Endothelial cell of umbilical vein (primary cell): Measurements from ENCODE around the gene PLPP3. TPM values are rescaled to one million over a fixed set of nuclear protein-coding genes. Genes with fewer than 3 reads are reported as not detected.

Source experiments
- BruUV-seq: library from RNA; stranded (reverse); fragments of 400-500 nt; replicated peaks from 2 replicates; lab custom pipeline; 2021; lab: Mats Ljungman, UMichigan
- CTCF ChIA-PET: fragments of 300-600, 350-600 bp; sonication (Branson Sonifier 250); formaldehyde crosslinking; loops from one replicate; lab custom pipeline; 2021; ENCODE audit warnings: antibody characterized with exemption, inconsistent platforms; lab: Charles Lee
- POLR2A ChIA-PET: fragments of 300-600, 350-600 bp; sonication (Branson Sonifier 250); formaldehyde crosslinking; loops from one replicate; lab custom pipeline; 2021; ENCODE audit warnings: antibody characterized with exemption, inconsistent platforms; lab: Charles Lee
- DNase-seq: peaks from one replicate; pipeline ENCODE4 v3.0.0-alpha.2; 2011; ENCODE audit warnings: low read depth, low spot score
- FAIRE-seq: peaks from 2 replicates; lab custom pipeline; 2011; peaks lifted over from hg19 to GRCh38; lab: Jason Lieb, UNC
- H2AFZ ChIP-seq: 2 replicates; pipeline ENCODE4 v1.6.0; 2012; ENCODE audit warnings: low read depth, low read length, control low read depth, inconsistent platforms
- H3K27ac ChIP-seq: 2 replicates; pipeline ENCODE4 v1.5.1; 2011; ENCODE audit warnings: low read depth, mild to moderate bottlenecking, control low read depth, low read length, moderate library complexity; ENCODE audit not compliant: insufficient read depth
- H3K27me3 ChIP-seq, 2 experiments: 2 replicates each; pipeline versions ENCODE4 v1.6.0 to v1.6.1; 2011; ENCODE audit warnings: low read length in 2 of 2, mixed read lengths in 1 of 2; ENCODE audit not compliant: control insufficient read depth in 2 of 2, insufficient read depth in 2 of 2
- H3K36me3 ChIP-seq, 2 experiments: 2 replicates in 1 of 2; 3 replicates in 1 of 2; pipeline ENCODE4 v1.5.1; 2011; ENCODE audit warnings: low read length in 2 of 2, mild to moderate bottlenecking in 1 of 2, moderate library complexity in 1 of 2; ENCODE audit not compliant: control insufficient read depth in 2 of 2, insufficient read depth in 2 of 2; ENCODE audit errors: extremely low read depth in 1 of 2
- H3K4me1 ChIP-seq: 3 replicates; pipeline ENCODE4 v1.5.1; 2011; ENCODE audit warnings: mild to moderate bottlenecking, low read length; ENCODE audit not compliant: control insufficient read depth, insufficient read depth; ENCODE audit errors: extremely low read depth
- H3K4me2 ChIP-seq: 2 replicates; pipeline ENCODE4 v1.6.1; 2011; ENCODE audit warnings: low read length, control low read depth, mixed read lengths; ENCODE audit not compliant: insufficient read depth
- H3K4me3 ChIP-seq, 3 experiments: fragments of 200-600 bp in 1 of 3; sonication (generic), shearing (Covaris generic) in 1 of 3; replicated peaks in 1 of 3; 2 replicates each; pipeline ENCODE4 v1.5.1; 2011 to 2016; ENCODE audit warnings: control low read depth in 3 of 3, low read length in 3 of 3, mild to moderate bottlenecking in 2 of 3, inconsistent platforms in 1 of 3, low read depth in 1 of 3, moderate library complexity in 1 of 3; ENCODE audit not compliant: insufficient read depth in 1 of 3
- H3K79me2 ChIP-seq: 2 replicates; pipeline ENCODE4 v1.6.0; 2012; ENCODE audit warnings: low read length, inconsistent platforms; ENCODE audit not compliant: control insufficient read depth, insufficient read depth
- H3K9ac ChIP-seq: replicated peaks from 2 replicates; pipeline ENCODE3; 2011; ENCODE audit warnings: low read length, control low read depth; ENCODE audit not compliant: insufficient read depth; ENCODE audit errors: extremely low read depth
- H3K9me1 ChIP-seq: replicated peaks from 3 replicates; pipeline ENCODE4 v1.6.0; 2011; ENCODE audit warnings: mild to moderate bottlenecking, low read length; ENCODE audit not compliant: control insufficient read depth, insufficient read depth; ENCODE audit errors: extremely low read depth
- H3K9me3 ChIP-seq: replicated peaks from 2 replicates; pipeline ENCODE4 v1.5.1; 2012; ENCODE audit warnings: low read length, inconsistent platforms; ENCODE audit not compliant: control insufficient read depth, insufficient read depth
- H4K20me1 ChIP-seq: replicated peaks from 2 replicates; pipeline ENCODE3; 2011; ENCODE audit warnings: mild to moderate bottlenecking, low read length; ENCODE audit not compliant: control insufficient read depth, insufficient read depth; ENCODE audit errors: extremely low read depth
- EZH2 ChIP-seq: IDR thresholded peaks from 2 replicates; pipeline ENCODE4 v1.6.1; 2012; ENCODE audit warnings: borderline replicate concordance, low read depth, mild to moderate bottlenecking, moderate library complexity, low read length, inconsistent platforms; ENCODE audit not compliant: severe bottlenecking
- FOS ChIP-seq: IDR thresholded peaks from 2 replicates; pipeline ENCODE4 v1.6.1; 2011; ENCODE audit warnings: mild to moderate bottlenecking, low read length, moderate library complexity, borderline replicate concordance; ENCODE audit not compliant: insufficient read depth
- GATA2 ChIP-seq: IDR thresholded peaks from 2 replicates; pipeline ENCODE4 v1.7.0; 2011; ENCODE audit warnings: low read depth, mild to moderate bottlenecking, moderate library complexity, mixed read lengths, low read length; ENCODE audit not compliant: insufficient read length, insufficient read depth
- JUN ChIP-seq: IDR thresholded peaks from 2 replicates; pipeline ENCODE4 v1.6.1; 2011; ENCODE audit warnings: borderline replicate concordance, low read depth; ENCODE audit not compliant: insufficient read length, insufficient read depth
- MYC ChIP-seq: IDR thresholded peaks from one replicate; pipeline ENCODE4 v1.6.1; 2011; ENCODE audit warnings: mild to moderate bottlenecking, low read depth, low read length
- POLR2A ChIP-seq: IDR thresholded peaks from 2 replicates; pipeline ENCODE4 v1.6.1; 2012; ENCODE audit warnings: low read depth, mild to moderate bottlenecking, control low read depth, low read length
- POLR2AphosphoS5 ChIP-seq: IDR thresholded peaks from 2 replicates; pipeline ENCODE4 v1.6.1; 2012; ENCODE audit warnings: low read depth, mild to moderate bottlenecking, control low read depth, low read length, moderate library complexity; ENCODE audit not compliant: insufficient read depth
- dilution Hi-C: fragments of 300-500 bp; cut with MboI; formaldehyde crosslinking; loops from one replicate; pipeline ENCODE4 v1.15.0; 2019; ENCODE audit warnings: low sequenced_read_pairs; ENCODE audit not compliant: extremely low pct_ligation_motif_present
- intact Hi-C: fragments of 100-400 bp; cut with micrococcal nuclease; formaldehyde crosslinking; loops from one replicate; pipeline ENCODE4 v1.10.0; 2022
- polyA plus RNA-seq, 4 experiments: library from polyadenylated mRNA; depleted of rRNA in 3 of 4; stranded (reverse) in 3 of 4; unstranded in 1 of 4; fragments of >200 nt; gene quantifications; 2 replicates each; pipeline versions ENCODE4 v1.2.1 to v1.2.3, GENCODE V29; 2011 to 2012; ENCODE audit warnings: missing spikeins in 1 of 4
- total RNA-seq: library from RNA; stranded (reverse); gene quantifications from 2 replicates; pipeline ENCODE4 v1.2.3, GENCODE V29; 2021
- TF ChIP-seq, protein P1 (sequence below), 2 donors: IDR thresholded peaks; 1 replicate in 1 of 2; 2 replicates in 1 of 2; pipeline ENCODE4 v1.5.1; 2011; ENCODE audit warnings: low read length in 2 of 2, mild to moderate bottlenecking in 2 of 2, moderate library complexity in 2 of 2, control low read depth in 1 of 2, inconsistent platforms in 1 of 2, low read depth in 1 of 2; ENCODE audit not compliant: insufficient read depth in 1 of 2; ENCODE audit errors: extremely low read depth in 1 of 2
- TF ChIP-seq, protein P2 (sequence below): IDR thresholded peaks from 2 replicates; pipeline ENCODE4 v1.6.1; 2011; ENCODE audit not compliant: insufficient read depth, insufficient read length

The PLPP3 gene
- total and polyA plus RNA-seq, 2 donors (not counting 3 experiments of a cell fraction or from before 2014, with no cell fraction given) = 11.3 to 14.1 TPM

DNA sequence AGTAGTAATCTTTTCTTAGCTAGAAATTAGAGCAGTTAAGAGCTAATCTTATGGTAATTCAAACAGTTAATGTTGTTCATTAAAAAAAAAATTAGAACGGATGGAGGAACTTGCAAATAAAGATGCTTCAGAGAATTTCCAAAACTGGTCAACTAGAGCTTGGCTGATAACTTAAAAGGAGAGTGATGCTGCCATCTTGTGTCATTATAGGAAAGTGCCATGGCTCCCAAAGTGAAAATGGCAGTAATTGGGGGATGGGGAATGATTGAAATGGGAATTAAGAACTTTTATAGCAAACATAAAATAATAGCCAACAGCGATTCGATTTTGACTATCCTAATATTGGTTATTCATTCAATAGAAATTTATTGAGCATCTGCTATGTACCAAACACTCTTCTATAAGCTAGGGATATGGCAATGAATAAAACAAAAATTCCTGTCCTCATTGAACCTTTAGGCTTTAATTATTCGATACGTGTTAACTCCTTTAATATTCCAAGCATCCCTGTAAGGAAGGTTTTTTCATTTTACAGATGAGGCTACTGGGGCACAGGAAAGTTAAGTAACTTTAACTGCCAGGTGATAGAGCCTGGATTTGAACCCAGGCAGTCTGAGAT, 5.7 kb upstream of the PLPP3 start:
- dilution Hi-C loops = no loop called here
- FAIRE-seq = peak; percentile 80
- Histone ChIP-seq H3K9ac (no peak overlapping the region), H3K9me1 (no peaks in the 10 kb centered on the region), H3K4me1 (peaks cover 2% of the 10 kb centered on the region), H3K36me3 (no peaks in the 10 kb centered on the region), H3K79me2 (no peaks in the 10 kb centered on the region), H3K4me3 (no peak overlapping the region), H2AFZ (no peak overlapping the region), H3K4me2 (no peak overlapping the region), H4K20me1 (no peaks in the 10 kb centered on the region), H3K27ac (no peak overlapping the region), H3K27me3 (no peaks in the 10 kb centered on the region), H3K9me3 (no peaks in the 10 kb centered on the region)
- BruUV-seq = no TSS peak
- POLR2A ChIA-PET = no interaction called here
- TF ChIP-seq POLR2A (no peak), FOS (no peak), EZH2 (no peak)
- TF ChIP-seq, protein P1, sequence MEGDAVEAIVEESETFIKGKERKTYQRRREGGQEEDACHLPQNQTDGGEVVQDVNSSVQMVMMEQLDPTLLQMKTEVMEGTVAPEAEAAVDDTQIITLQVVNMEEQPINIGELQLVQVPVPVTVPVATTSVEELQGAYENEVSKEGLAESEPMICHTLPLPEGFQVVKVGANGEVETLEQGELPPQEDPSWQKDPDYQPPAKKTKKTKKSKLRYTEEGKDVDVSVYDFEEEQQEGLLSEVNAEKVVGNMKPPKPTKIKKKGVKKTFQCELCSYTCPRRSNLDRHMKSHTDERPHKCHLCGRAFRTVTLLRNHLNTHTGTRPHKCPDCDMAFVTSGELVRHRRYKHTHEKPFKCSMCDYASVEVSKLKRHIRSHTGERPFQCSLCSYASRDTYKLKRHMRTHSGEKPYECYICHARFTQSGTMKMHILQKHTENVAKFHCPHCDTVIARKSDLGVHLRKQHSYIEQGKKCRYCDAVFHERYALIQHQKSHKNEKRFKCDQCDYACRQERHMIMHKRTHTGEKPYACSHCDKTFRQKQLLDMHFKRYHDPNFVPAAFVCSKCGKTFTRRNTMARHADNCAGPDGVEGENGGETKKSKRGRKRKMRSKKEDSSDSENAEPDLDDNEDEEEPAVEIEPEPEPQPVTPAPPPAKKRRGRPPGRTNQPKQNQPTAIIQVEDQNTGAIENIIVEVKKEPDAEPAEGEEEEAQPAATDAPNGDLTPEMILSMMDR (IDR thresholded peaks at IDR 0.05; ENCODE audit: extremely low read depth in 1 of 2, insufficient read depth in 1 of 2, low read depth in 1 of 2, low read length in 2 of 2) = peak; percentile 61 to 65
- CTCF ChIA-PET = interaction anchor here (0.6 to 9.0 kb wide), 47 partner anchors 9 to 1640 kb away, joined by 3 to 174 read pairs (median 5); no protein-coding TSS in a partner anchor
- intact Hi-C loops = loop anchor here (1.0 to 10.0 kb wide), 8 partner anchors 124 to 1635 kb away; no protein-coding TSS in a partner anchor
- peak; percentile 67 for DNase-seq

DNA sequence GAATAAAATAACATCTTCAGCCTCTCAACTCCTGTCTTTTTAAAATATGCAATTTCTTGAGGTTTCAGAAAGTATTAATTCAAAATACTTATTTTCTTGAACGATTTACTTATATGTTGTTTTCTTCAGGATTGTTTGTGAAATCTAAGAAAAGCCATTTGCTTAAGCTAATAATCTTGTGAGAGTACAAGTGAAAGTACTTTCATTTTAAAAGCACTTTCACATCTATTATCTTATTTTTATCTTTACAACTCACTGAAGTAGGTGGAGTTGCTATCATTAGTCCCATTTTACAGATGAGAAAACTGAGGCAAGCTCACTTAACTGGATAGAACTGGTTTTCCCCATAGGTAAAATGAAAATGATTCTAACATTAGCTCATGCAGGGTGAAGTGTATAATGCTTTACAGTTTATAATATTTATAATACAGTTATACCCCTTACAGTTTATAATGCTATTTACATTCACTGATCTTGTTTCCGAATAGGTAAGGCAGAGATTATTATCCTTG, 4.7 kb upstream of the PLPP3 start:
- H3K4me2 ChIP-seq = no peak overlapping the region
- no peak overlapping the region for H3K9ac ChIP-seq
- ChIA-PET POLR2A (no interaction called here), CTCF (interaction anchor here (0.8 to 9.0 kb wide), 38 partner anchors 8 to 1639 kb away, joined by 3 to 174 read pairs (median 6); no protein-coding TSS in a partner anchor)
- intact Hi-C loops = loop anchor here (10.0 kb wide), 1 partner anchor 1559 kb away; no protein-coding TSS in a partner anchor
- dilution Hi-C loops = no loop called here
- DNase-seq (no peak), FAIRE-seq (no peak)
- no peaks in the 10 kb centered on the region for H4K20me1 ChIP-seq
- H2AFZ ChIP-seq = no peak overlapping the region
- H3K4me1 ChIP-seq = peaks cover 5% of the 10 kb centered on the region
- no peaks in the 10 kb centered on the region for H3K36me3 ChIP-seq
- no peaks in the 10 kb centered on the region for H3K27me3 ChIP-seq
- no peaks in the 10 kb centered on the region for H3K9me1 ChIP-seq
- H3K79me2 ChIP-seq = no peaks in the 10 kb centered on the region
- no peaks in the 10 kb centered on the region for H3K9me3 ChIP-seq
- no peak overlapping the region for H3K27ac ChIP-seq
- no peak for TF ChIP-seq EZH2
- TF ChIP-seq, protein P2, sequence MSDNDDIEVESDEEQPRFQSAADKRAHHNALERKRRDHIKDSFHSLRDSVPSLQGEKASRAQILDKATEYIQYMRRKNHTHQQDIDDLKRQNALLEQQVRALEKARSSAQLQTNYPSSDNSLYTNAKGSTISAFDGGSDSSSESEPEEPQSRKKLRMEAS = no peak
- TF ChIP-seq JUN = no peak
- TF ChIP-seq, protein P1 (IDR thresholded peaks at IDR 0.05; ENCODE audit: extremely low read depth in 1 of 2, insufficient read depth in 1 of 2, low read depth in 1 of 2, low read length in 2 of 2) = no peak
- no peak for TF ChIP-seq GATA2
- TF ChIP-seq POLR2A = no peak
- no peak for TF ChIP-seq MYC
- TF ChIP-seq POLR2AphosphoS5 = no peak
- TF ChIP-seq FOS = no peak
- no peak overlapping the region for H3K4me3 ChIP-seq
- BruUV-seq = no TSS peak
